H1 (cell line): Measurements from ENCODE around the gene TIGD1. TPM values are rescaled to one million over a fixed set of nuclear protein-coding genes. Genes with fewer than 3 reads are reported as not detected.

Source experiments
- CTCF ChIA-PET: fragments of 300-600 bp; sonication (Branson Sonifier 250); formaldehyde crosslinking; loops from one replicate; lab custom pipeline; 2021; ENCODE audit not compliant: partially characterized antibody; lab: Charles Lee
- POLR2A ChIA-PET: fragments of 300-600 bp; sonication (Branson Sonifier 250); formaldehyde crosslinking; loops from one replicate; lab custom pipeline; 2021; ENCODE audit warnings: inconsistent platforms; ENCODE audit not compliant: partially characterized antibody; lab: Charles Lee
- DNase-seq, 2 experiments: peaks; one replicate each; pipeline versions ENCODE4 v3.0.0 to v3.0.0-alpha.2; 2010 to 2022; ENCODE audit warnings: low spot score in 2 of 2, low read depth in 1 of 2, mixed read lengths in 1 of 2
- FAIRE-seq: peaks from 2 replicates; lab custom pipeline; 2011; peaks lifted over from hg19 to GRCh38; lab: Jason Lieb, UNC
- H2AFZ ChIP-seq: 2 replicates; pipeline ENCODE4 v1.8.1; 2012; ENCODE audit warnings: low read length, inconsistent platforms
- H2AK5ac ChIP-seq: 2 replicates; pipeline ENCODE4 v1.6.1; 2013; ENCODE audit warnings: low read depth, low read length
- H2BK120ac ChIP-seq: replicated peaks from 2 replicates; pipeline ENCODE3; 2013; ENCODE audit warnings: low read depth, low read length, inconsistent platforms
- H2BK12ac ChIP-seq: 2 replicates; pipeline ENCODE4 v1.6.1; 2013; ENCODE audit warnings: low read depth, low read length
- H2BK15ac ChIP-seq: 2 replicates; pipeline ENCODE4 v1.6.1; 2013; ENCODE audit warnings: low read length
- H2BK20ac ChIP-seq: 2 replicates; pipeline ENCODE4 v1.6.1; 2013; ENCODE audit warnings: low read length
- H2BK5ac ChIP-seq: 2 replicates; pipeline ENCODE4 v1.6.1; 2013; ENCODE audit warnings: low read depth, low read length
- H3K14ac ChIP-seq: 2 replicates; pipeline ENCODE4 v1.6.1; 2013; ENCODE audit warnings: inconsistent platforms; ENCODE audit not compliant: insufficient read length
- H3K18ac ChIP-seq: 2 replicates; pipeline ENCODE4 v1.6.1; 2013; ENCODE audit warnings: low read length; ENCODE audit errors: extremely low read depth
- H3K23ac ChIP-seq: 2 replicates; pipeline ENCODE4 v1.6.1; 2013; ENCODE audit warnings: inconsistent platforms; ENCODE audit not compliant: insufficient read length
- H3K23me2 ChIP-seq: 2 replicates; pipeline ENCODE4 v1.6.1; 2013; ENCODE audit warnings: low read depth, low read length
- H3K27ac ChIP-seq: 2 replicates; pipeline ENCODE4 v1.6.1; 2011; ENCODE audit warnings: low read depth, low read length, inconsistent platforms
- H3K27me3 ChIP-seq, 4 experiments: replicated peaks in 1 of 4; 1 replicate in 1 of 4; 2 replicates in 3 of 4; pipeline versions ENCODE4 v1.6.1 to v1.8.1; 2011 to 2013; ENCODE audit warnings: low read length in 3 of 4, mild to moderate bottlenecking in 3 of 4, inconsistent platforms in 2 of 4, mixed read lengths in 2 of 4, moderate library complexity in 1 of 4; ENCODE audit not compliant: control insufficient read depth in 3 of 4, insufficient read depth in 3 of 4; ENCODE audit errors: extremely low read depth in 1 of 4
- H3K36me3 ChIP-seq, 4 experiments: 2 replicates each; pipeline versions ENCODE4 v1.6.1 to v1.8.1; 2011 to 2013; ENCODE audit warnings: mild to moderate bottlenecking in 4 of 4, low read length in 3 of 4, moderate library complexity in 2 of 4, control low read depth in 1 of 4, inconsistent platforms in 1 of 4; ENCODE audit not compliant: insufficient read depth in 4 of 4, control insufficient read depth in 2 of 4
- H3K4ac ChIP-seq: replicated peaks from 2 replicates; pipeline ENCODE3; 2013; ENCODE audit warnings: low read length, low read depth, mixed read lengths, inconsistent platforms; ENCODE audit not compliant: insufficient read length
- H3K4me1 ChIP-seq, 4 experiments: replicated peaks in 1 of 4; 1 replicate in 1 of 4; 2 replicates in 3 of 4; pipeline versions ENCODE4 v1.6.1 to v1.8.1; 2011 to 2013; ENCODE audit warnings: low read length in 3 of 4, inconsistent platforms in 2 of 4, mixed read lengths in 1 of 4; ENCODE audit not compliant: insufficient read depth in 4 of 4, control insufficient read depth in 3 of 4
- H3K4me2 ChIP-seq, 2 experiments: 2 replicates each; pipeline versions ENCODE4 v1.6.1 to v1.8.1; 2011 to 2013; ENCODE audit warnings: low read depth in 2 of 2, low read length in 2 of 2, control low read depth in 1 of 2, inconsistent platforms in 1 of 2, mild to moderate bottlenecking in 1 of 2; ENCODE audit not compliant: insufficient read depth in 1 of 2
- H3K4me3 ChIP-seq, 4 experiments: fragments of 200-600, 300-600 bp in 1 of 4; sonication (generic), shearing (Covaris generic), sonication (Bioruptor Twin) in 1 of 4; 2 replicates each; pipeline versions ENCODE4 v1.5.1 to v1.8.1; 2011 to 2016; ENCODE audit warnings: low read length in 4 of 4, low read depth in 3 of 4, control low read depth in 2 of 4, inconsistent platforms in 2 of 4, mild to moderate bottlenecking in 2 of 4, mixed read lengths in 1 of 4, moderate library complexity in 1 of 4; ENCODE audit not compliant: insufficient read depth in 2 of 4; ENCODE audit errors: extremely low read depth in 1 of 4
- H3K56ac ChIP-seq: replicated peaks from 2 replicates; pipeline ENCODE3; 2013; ENCODE audit warnings: low read depth, mild to moderate bottlenecking, mixed read lengths, low read length, inconsistent platforms; ENCODE audit not compliant: insufficient read length
- H3K79me1 ChIP-seq: 2 replicates; pipeline ENCODE4 v1.6.1; 2013; ENCODE audit warnings: low read depth, low read length, control low read depth
- H3K79me2 ChIP-seq, 2 experiments: 2 replicates each; pipeline versions ENCODE4 v1.6.1 to v1.8.1; 2012 to 2013; ENCODE audit warnings: low read length in 2 of 2, mild to moderate bottlenecking in 2 of 2, inconsistent platforms in 1 of 2; ENCODE audit not compliant: insufficient read depth in 2 of 2, control insufficient read depth in 1 of 2
- H3K9ac ChIP-seq, 4 experiments: replicated peaks in 1 of 4; 1 replicate in 1 of 4; 2 replicates in 3 of 4; pipeline versions ENCODE4 v1.6.1 to v1.8.1; 2011 to 2013; ENCODE audit warnings: low read depth in 3 of 4, low read length in 3 of 4, control low read depth in 2 of 4, mild to moderate bottlenecking in 2 of 4, moderate library complexity in 2 of 4, inconsistent platforms in 1 of 4; ENCODE audit errors: extremely low read depth in 1 of 4
- H3K9me3 ChIP-seq, 2 experiments: 2 replicates each; pipeline versions ENCODE4 v1.6.1 to v1.8.1; 2012 to 2013; ENCODE audit warnings: mild to moderate bottlenecking in 2 of 2, moderate library complexity in 2 of 2, control low read depth in 1 of 2, inconsistent platforms in 1 of 2, low read depth in 1 of 2, low read length in 1 of 2, mixed read lengths in 1 of 2; ENCODE audit not compliant: insufficient read depth in 2 of 2
- H4K20me1 ChIP-seq, 2 experiments: replicated peaks in 1 of 2; 2 replicates each; pipeline versions ENCODE3 to v1.8.1; 2011 to 2013; ENCODE audit warnings: inconsistent platforms in 2 of 2, low read length in 2 of 2, mild to moderate bottlenecking in 1 of 2; ENCODE audit not compliant: insufficient read depth in 2 of 2, control insufficient read depth in 1 of 2
- H4K5ac ChIP-seq: 2 replicates; pipeline ENCODE4 v1.6.1; 2013; ENCODE audit warnings: low read length, low read depth, mixed read lengths, inconsistent platforms; ENCODE audit not compliant: insufficient read length
- H4K8ac ChIP-seq: 2 replicates; pipeline ENCODE4 v1.8.0; 2013; ENCODE audit warnings: mild to moderate bottlenecking, moderate library complexity, low read length, inconsistent platforms; ENCODE audit not compliant: insufficient read depth; ENCODE audit errors: extremely low read depth
- H4K91ac ChIP-seq: replicated peaks from 2 replicates; pipeline ENCODE3; 2013; ENCODE audit warnings: low read length, mixed read lengths, inconsistent platforms; ENCODE audit not compliant: insufficient read length
- ATF3 ChIP-seq: IDR thresholded peaks from 2 replicates; pipeline ENCODE4 v1.6.1; 2011; ENCODE audit warnings: low read depth, mild to moderate bottlenecking, low read length; ENCODE audit not compliant: insufficient read depth
- CEBPB ChIP-seq: IDR thresholded peaks from 2 replicates; pipeline ENCODE4 v1.6.1; 2012; ENCODE audit warnings: low read depth, low read length
- CHD1 ChIP-seq: IDR thresholded peaks from 2 replicates; pipeline ENCODE4 v1.6.1; 2012; ENCODE audit warnings: low read depth, low read length, improper control_type of control experiment
- CHD2 ChIP-seq: IDR thresholded peaks from 2 replicates; pipeline ENCODE4 v1.6.1; 2012; ENCODE audit warnings: low read length, improper control_type of control experiment
- EZH2 ChIP-seq: fragments of 200-600 bp; sonication (generic); IDR thresholded peaks from 2 replicates; pipeline ENCODE4 v1.7.1; 2012; ENCODE audit warnings: low read depth, mild to moderate bottlenecking, moderate library complexity, low read length, inconsistent platforms; ENCODE audit not compliant: severe bottlenecking
- FOSL1 ChIP-seq: IDR thresholded peaks from 2 replicates; pipeline ENCODE4 v1.6.1; 2011; ENCODE audit warnings: mild to moderate bottlenecking, low read depth, low read length, moderate library complexity; ENCODE audit not compliant: insufficient read depth
- GTF2F1 ChIP-seq: IDR thresholded peaks from 2 replicates; pipeline ENCODE4 v1.6.1; 2012; ENCODE audit warnings: low read depth, low read length, improper control_type of control experiment, borderline replicate concordance
- HDAC6 ChIP-seq: IDR thresholded peaks from one replicate; pipeline ENCODE4 v1.7.1; 2012; ENCODE audit warnings: low read depth, mild to moderate bottlenecking, inconsistent platforms, low read length, moderate library complexity
- JUN ChIP-seq: IDR thresholded peaks from 2 replicates; pipeline ENCODE4 v1.6.1; 2011; ENCODE audit warnings: low read depth, mild to moderate bottlenecking, improper control_type of control experiment, low read length
- KDM5A ChIP-seq: fragments of 200-600 bp; IDR thresholded peaks from 2 replicates; pipeline ENCODE4 v1.7.1; 2012; ENCODE audit warnings: mild to moderate bottlenecking, low read length, inconsistent platforms, mixed read lengths
- RFX5 ChIP-seq: IDR thresholded peaks from 2 replicates; pipeline ENCODE4 v1.6.1; 2011; ENCODE audit warnings: low read depth, low read length, improper control_type of control experiment, borderline replicate concordance
- RNF2 ChIP-seq: fragments of 200-900, 300-1000 bp; sonication (generic); IDR thresholded peaks from 2 replicates; pipeline ENCODE4 v1.7.1; 2016; ENCODE audit warnings: borderline replicate concordance, low read depth, mild to moderate bottlenecking, antibody characterized with exemption, low read length; ENCODE audit not compliant: poor library complexity, severe bottlenecking; ENCODE audit errors: missing control alignments
- TCF12 ChIP-seq: IDR thresholded peaks from 2 replicates; pipeline ENCODE4 v1.6.1; 2011; ENCODE audit warnings: low read depth, mild to moderate bottlenecking, low read length
- TEAD4 ChIP-seq: IDR thresholded peaks from 2 replicates; pipeline ENCODE4 v1.6.1; 2012; ENCODE audit warnings: low read depth, low read length, inconsistent platforms, mixed read lengths
- WGBS, 2 experiments: shearing (Covaris generic) in 1 of 2; methylation state at CpG; one replicate each; pipeline versions ENCODE4 v1.1.6 to v1.1.7; 2013 to 2015; ENCODE audit warnings: low lambda C conversion rate in 2 of 2, mixed read lengths in 2 of 2, inconsistent platforms in 1 of 2, low coverage in 1 of 2, missing lambda C conversion rate in 1 of 2; ENCODE audit not compliant: insufficient replicate concordance in 2 of 2, insufficient coverage in 1 of 2, insufficient read length in 1 of 2; ENCODE audit errors: extremely low coverage in 1 of 2, missing lambda C conversion rate in 1 of 2; 5-methylcytosine and 5-hydroxymethylcytosine counted together
- polyA plus RNA-seq, 7 experiments: library from polyadenylated mRNA; depleted of rRNA in 3 of 7; stranded (reverse) in 5 of 7; unstranded in 2 of 7; fragments of >200 nt in 5 of 7; fragments of 200-250 nt in 2 of 7; gene quantifications; 1 replicate in 5 of 7; 2 replicates in 1 of 7; 4 replicates in 1 of 7; pipeline versions ENCODE4 v1.2.1 to v1.2.3, GENCODE V29; 2011 to 2013; ENCODE audit warnings: missing spikeins in 2 of 7, mixed read lengths in 2 of 7
- total RNA-seq: library from RNA; stranded (reverse); fragmentation: NEBNext Ultra II Directional; extraction: Animal tissue kit (Norgen Biotek cat#: 25700); gene quantifications from 2 replicates; pipeline ENCODE4 v1.2.1, GENCODE V29; 2021

TIGD1 gene
- total and polyA plus RNA-seq, 2 of the 8 experiments (the other 6 are each of a cell fraction or from before 2014, with no cell fraction given) = 4.7 to 8.3 TPM

- Histone ChIP-seq H4K20me1 (no peaks in the 10 kb centered on the region), H3K18ac (no peak overlapping the region), H3K9me3 (0 out of 4 replicates have a peak, but pooled peaks cover 0 to 5% of the 10 kb centered on the region in 2 experiments), H3K27me3 (peaks cover 0 to 5% (median 0%) of the 10 kb centered on the region in 4 experiments; a peak in 2 of 7 replicates), H2AK5ac (no peak overlapping the region), H3K27ac (no peak overlapping the region), H3K36me3 (no peaks in the 10 kb centered on the region), H3K4ac (no peak overlapping the region), H3K4me2 (no peak overlapping the region), H2BK20ac (no peak overlapping the region), H3K23ac (no peak overlapping the region), H4K5ac (no peak overlapping the region), H3K9ac (no peak overlapping the region), H2BK12ac (no peak overlapping the region), H2BK120ac (no peak overlapping the region), H3K56ac (no peak overlapping the region), H3K4me1 (peaks cover 0 to 7% (median 2%) of the 10 kb centered on the region in 4 experiments; a peak in 4 of 7 replicates), H3K4me3 (no peak overlapping the region), H3K14ac (no peak overlapping the region), H2BK15ac (no peak overlapping the region), H2BK5ac (no peak overlapping the region), H3K23me2 (no peaks in the 10 kb centered on the region), H4K8ac (no peak overlapping the region), H2AFZ (no peak overlapping the region), H3K79me2 (no peaks in the 10 kb centered on the region), H4K91ac (no peak overlapping the region), H3K79me1 (no peaks in the 10 kb centered on the region)
- ChIA-PET POLR2A (interaction anchor here (1.3 to 1.7 kb wide), 2 partner anchors 32 to 38 kb away, joined by 3 to 5 read pairs; no protein-coding TSS in a partner anchor), CTCF (interaction anchor here (0.6 to 2.1 kb wide), 4 partner anchors 9 to 196 kb away, joined by 3 to 12 read pairs (median 6); no protein-coding TSS in a partner anchor)
- 90% methylated on average over 4 of the region's 9 CpGs; no CpG with 5 or more reads in 1 of the 2 experiments for WGBS, 2 experiments
- no peak for FAIRE-seq
- no peak for DNase-seq
- TF ChIP-seq TCF12 (no peak), CHD1 (no peak), EZH2 (no peak), KDM5A (no peak), RFX5 (no peak), RNF2 (no peak), JUN (no peak), TEAD4 (no peak), FOSL1 (no peak), GTF2F1 (no peak), ATF3 (no peak), CHD2 (no peak), HDAC6 (no peak), CEBPB (no peak)
Observed at GRCh38 chr2:232532419-232532818, 17.9 kb downstream of the TIGD1 start.
